ENCODE measurements around the gene PHACTR1. TPM values are rescaled to one million over a fixed set of nuclear protein-coding genes. Genes with fewer than 3 reads are reported as not detected.
"Not testable (repeated sequence)": the region's sequence is repeated elsewhere in the genome, so short reads cannot be mapped to it uniquely, and the experiment has no call there.

The PHACTR1 gene
- total RNA-seq, 2 donors from 2014 or later = 1.3 to 4.3 TPM

- intact Hi-C loops (cut with DNase I) = no loop called here
- no peaks in the 10 kb centered on the region for H3K36me3 ChIP-seq
- no peak for TF ChIP-seq POLR2A (IDR thresholded peaks at IDR 0.05)
- TF ChIP-seq CTCF (IDR thresholded peaks at IDR 0.05) = no peak
- no peak for TF ChIP-seq POLR2AphosphoS5 (IDR thresholded peaks at IDR 0.05)
- no peak overlapping the region for H3K27ac ChIP-seq
- H3K4me3 ChIP-seq = no peak overlapping the region
- 90% methylated on average over 4 of the region's 4 CpGs for WGBS
- H3K4me1 ChIP-seq (replicated peaks) = no peaks in the 10 kb centered on the region
- H3K9me3 ChIP-seq = no peaks in the 10 kb centered on the region
- H3K27me3 ChIP-seq (replicated peaks; ENCODE audit: insufficient read depth) = no peaks in the 10 kb centered on the region
- DNase-seq (ENCODE audit: low spot score) = no peak
These were observed 221.4 kb downstream of the PHACTR1 start for GRCh38 chr6:12937971-12938370.

- WGBS = 42% methylated on average over 3 of the region's 3 CpGs
- intact Hi-C loops (cut with DNase I) = no loop called here
- TF ChIP-seq POLR2A (IDR thresholded peaks at IDR 0.05) = no peak
- TF ChIP-seq CTCF (IDR thresholded peaks at IDR 0.05) = no peak
- no peak for TF ChIP-seq POLR2AphosphoS5 (IDR thresholded peaks at IDR 0.05)
- Histone ChIP-seq H3K9me3 (no peaks in the 10 kb centered on the region), H3K27ac (no peak overlapping the region), H3K27me3 (replicated peaks; ENCODE audit: insufficient read depth) (no peaks in the 10 kb centered on the region), H3K4me3 (no peak overlapping the region), H3K4me1 (replicated peaks) (no peaks in the 10 kb centered on the region), H3K36me3 (no peaks in the 10 kb centered on the region)
- DNase-seq (ENCODE audit: low spot score) = no peak
These were observed 222.7 kb downstream of the PHACTR1 start for GRCh38 chr6:12939314-12939713.

DNA sequence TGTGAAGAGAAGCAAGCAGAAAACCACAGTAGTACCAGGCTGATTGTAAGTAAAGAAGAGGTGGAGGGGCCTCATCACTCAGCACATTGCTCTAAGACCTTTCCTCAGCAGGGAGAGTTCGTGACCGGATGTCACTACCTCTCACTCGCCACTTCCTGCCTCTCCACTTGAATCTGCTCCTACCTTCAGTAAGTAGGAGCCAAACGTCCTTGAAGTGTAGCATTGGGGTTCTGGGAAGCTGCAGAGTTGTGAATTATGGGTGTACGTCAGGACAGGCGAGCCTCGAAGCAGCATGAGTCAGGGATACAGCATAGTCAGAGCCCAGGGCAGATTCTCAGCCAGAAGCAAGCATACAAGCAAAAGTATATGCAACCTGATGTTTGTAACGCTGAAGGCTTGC, 224.9 kb downstream of the PHACTR1 start:
- H3K36me3 ChIP-seq = no peaks in the 10 kb centered on the region
- H3K9me3 ChIP-seq = no peaks in the 10 kb centered on the region
- DNase-seq (ENCODE audit: low spot score) = no peak
- 80% methylated on average over 8 of the region's 8 CpGs for WGBS
- intact Hi-C loops (cut with DNase I) = no loop called here
- H3K4me1 ChIP-seq (replicated peaks) = no peaks in the 10 kb centered on the region
- no peak overlapping the region for H3K4me3 ChIP-seq
- H3K27ac ChIP-seq = no peak overlapping the region
- TF ChIP-seq CTCF (IDR thresholded peaks at IDR 0.05) (no peak), POLR2AphosphoS5 (IDR thresholded peaks at IDR 0.05) (no peak), POLR2A (IDR thresholded peaks at IDR 0.05) (no peak)
- no peaks in the 10 kb centered on the region for H3K27me3 ChIP-seq (replicated peaks; ENCODE audit: insufficient read depth)

DNA sequence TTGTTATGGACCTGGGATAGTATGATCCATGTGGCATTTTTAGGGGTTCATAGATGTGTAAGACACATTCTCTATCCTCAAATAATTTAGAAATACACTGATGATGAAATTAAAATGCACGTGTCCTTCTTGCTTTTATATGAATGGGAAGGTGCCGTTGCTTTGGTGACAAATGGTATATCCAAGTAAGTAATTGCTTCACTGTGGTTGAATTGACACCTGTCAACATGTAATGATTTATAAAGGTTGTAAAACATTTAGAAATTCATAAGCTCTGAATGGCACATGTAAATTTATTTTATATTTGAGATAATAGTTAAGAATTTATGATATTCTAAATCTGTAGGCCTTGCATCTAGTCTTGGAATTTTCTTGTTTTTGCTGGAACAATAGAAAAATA, 227.0 kb downstream of the PHACTR1 start:
- Histone ChIP-seq H3K4me1 (replicated peaks) (no peaks in the 10 kb centered on the region), H3K36me3 (no peaks in the 10 kb centered on the region), H3K27ac (no peak overlapping the region), H3K4me3 (no peak overlapping the region), H3K9me3 (no peaks in the 10 kb centered on the region), H3K27me3 (replicated peaks; ENCODE audit: insufficient read depth) (no peaks in the 10 kb centered on the region)
- WGBS = 84% methylated on average over 2 of the region's 2 CpGs
- no peak for TF ChIP-seq POLR2AphosphoS5 (IDR thresholded peaks at IDR 0.05)
- no peak for TF ChIP-seq CTCF (IDR thresholded peaks at IDR 0.05)
- TF ChIP-seq POLR2A (IDR thresholded peaks at IDR 0.05) = no peak
- DNase-seq (ENCODE audit: low spot score) = no peak
- intact Hi-C loops (cut with DNase I) = no loop called here

GRCh38 chr6:12944001-12944400, 227.4 kb downstream of the PHACTR1 start:
- Histone ChIP-seq H3K4me3 (no peak overlapping the region), H3K36me3 (no peaks in the 10 kb centered on the region), H3K27me3 (replicated peaks; ENCODE audit: insufficient read depth) (no peaks in the 10 kb centered on the region), H3K27ac (no peak overlapping the region), H3K9me3 (no peaks in the 10 kb centered on the region), H3K4me1 (replicated peaks) (no peaks in the 10 kb centered on the region)
- intact Hi-C loops (cut with DNase I) = no loop called here
- WGBS = 52% methylated on average over 2 of the region's 2 CpGs
- TF ChIP-seq CTCF (IDR thresholded peaks at IDR 0.05) (no peak), POLR2AphosphoS5 (IDR thresholded peaks at IDR 0.05) (no peak), POLR2A (IDR thresholded peaks at IDR 0.05) (no peak)
- DNase-seq (ENCODE audit: low spot score) = no peak

- H3K27me3 ChIP-seq (replicated peaks; ENCODE audit: insufficient read depth); DNase-seq (ENCODE audit: low spot score); H3K36me3 ChIP-seq; H3K4me3 ChIP-seq; H3K4me1 ChIP-seq (replicated peaks); H3K27ac ChIP-seq; intact Hi-C loops (cut with DNase I); H3K9me3 ChIP-seq: not testable (repeated sequence)
- 89% methylated on average over 16 of the region's 16 CpGs for WGBS
These were observed 228.0 kb downstream of the PHACTR1 start for GRCh38 chr6:12944528-12944927.

Measured in prostate gland (tissue), 2 donors.